NCI-H1436 treated with DMSO at 0.1 percent for 48 hours (cell line): ENCODE data around the gene LPAR3.

ENCODE experiments used
- DNase-seq: peaks from one replicate; lab custom pipeline; 2025; lab: John Stamatoyannopoulos, UW

Gene LPAR3

DNA sequence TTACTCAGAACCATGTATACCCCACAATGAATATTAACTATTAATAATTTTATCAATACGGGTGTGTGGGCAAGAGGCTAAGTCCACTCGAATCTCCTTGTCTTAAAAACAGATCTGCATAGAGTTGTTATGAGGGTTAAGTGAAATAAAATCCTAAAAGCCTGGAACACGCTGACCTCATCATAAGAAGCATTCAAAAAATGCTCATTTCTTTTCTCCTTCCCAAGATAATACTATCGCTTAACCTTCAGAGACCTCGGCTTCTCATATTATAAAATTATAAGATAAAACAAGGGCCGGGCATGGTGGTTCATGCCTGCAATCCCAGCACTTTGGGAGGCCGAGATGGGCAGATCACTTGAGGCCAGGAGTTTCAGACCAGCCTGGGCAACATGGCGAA is 35.1 kb downstream of the LPAR3 start:
- DNase-seq: no peak

DNA sequence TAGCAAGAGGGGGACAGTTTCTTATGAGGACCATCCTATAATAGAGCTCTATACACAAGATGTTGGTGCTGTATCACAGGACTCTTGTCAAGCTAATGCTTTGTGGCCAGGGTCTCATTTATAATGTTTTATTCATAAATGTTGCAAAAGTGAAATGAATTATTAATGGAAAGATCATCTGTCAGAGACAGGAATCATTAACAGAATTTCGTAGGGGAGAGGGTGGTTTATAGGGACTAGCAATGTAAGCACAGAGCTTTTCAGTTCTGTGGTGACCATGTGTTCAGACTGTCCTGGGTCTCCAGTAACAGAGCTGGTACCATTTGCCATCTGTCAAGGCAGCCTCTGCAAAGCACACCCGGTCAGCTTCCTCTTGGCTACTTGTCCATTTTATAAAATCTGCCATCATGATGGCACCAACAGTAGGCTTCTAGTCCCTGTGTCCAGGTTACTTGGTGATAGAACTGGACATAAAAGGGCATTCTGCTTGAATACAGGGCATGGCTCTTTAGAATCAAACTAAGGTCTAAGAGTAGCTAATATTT is 36.2 kb downstream of the LPAR3 start:
- no peak for DNase-seq

DNA sequence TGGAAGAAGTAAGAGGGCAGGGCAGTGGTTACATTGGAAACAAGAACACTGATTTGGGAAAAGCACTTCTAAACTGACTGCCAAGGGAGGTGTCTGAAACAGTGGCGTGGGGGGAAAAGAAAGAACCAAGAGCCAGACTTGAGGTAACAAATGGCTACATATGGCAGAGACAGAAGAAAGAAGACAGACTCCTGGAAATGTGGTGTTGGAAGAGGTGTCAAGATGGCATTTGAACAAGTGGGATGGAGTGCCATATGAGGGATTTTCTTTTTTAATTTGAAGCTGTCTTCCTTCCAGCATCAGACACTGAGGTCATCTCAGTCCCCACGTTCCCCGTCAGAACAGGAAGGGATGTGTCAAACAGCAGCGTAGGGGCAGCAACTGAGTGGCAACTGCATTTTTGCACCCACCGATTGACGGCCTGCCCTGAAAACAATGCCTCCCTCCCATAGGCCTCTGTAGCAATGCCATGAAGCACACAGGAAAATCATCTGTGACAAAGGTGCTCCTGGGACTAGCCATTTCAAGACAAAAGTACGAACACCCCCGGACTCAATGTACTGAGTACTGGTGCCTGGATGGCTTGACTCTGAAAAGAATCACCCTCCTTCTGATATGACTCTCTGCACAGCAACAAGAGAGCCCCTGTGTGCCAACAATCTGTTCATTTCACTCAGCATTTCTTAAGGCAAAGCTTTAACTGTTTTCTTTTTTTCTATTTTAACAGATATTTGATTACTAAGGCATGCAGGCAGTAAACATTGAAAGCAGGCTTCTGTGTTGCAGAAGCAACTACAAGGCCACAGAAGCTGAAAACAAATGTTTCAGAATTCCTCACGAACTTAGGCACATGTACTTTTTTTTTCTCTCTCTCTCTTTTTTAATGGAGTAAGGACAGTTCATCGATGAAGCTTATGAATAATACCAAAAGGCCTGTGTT is 37.0 kb downstream of the LPAR3 start:
- no peak for DNase-seq

DNA sequence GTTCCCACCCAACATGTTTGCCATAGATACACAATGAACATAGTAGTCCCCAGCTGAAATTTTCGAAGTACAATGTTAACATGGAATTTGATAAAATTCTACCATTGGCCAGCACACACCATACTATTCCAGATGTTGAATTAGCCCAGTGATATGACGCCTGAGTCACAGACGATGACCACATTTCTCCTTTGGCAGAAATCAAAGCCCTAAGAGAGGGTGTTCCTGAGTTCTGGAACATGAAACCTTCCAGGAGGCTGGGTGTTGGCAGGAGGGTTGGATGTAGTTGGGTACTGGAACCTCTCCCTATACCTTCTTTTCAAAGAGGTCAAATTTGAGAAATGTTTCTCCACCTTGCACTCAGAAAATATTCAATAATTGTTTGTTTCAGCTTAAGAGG is 37.8 kb downstream of the LPAR3 start:
- no peak for DNase-seq

DNA sequence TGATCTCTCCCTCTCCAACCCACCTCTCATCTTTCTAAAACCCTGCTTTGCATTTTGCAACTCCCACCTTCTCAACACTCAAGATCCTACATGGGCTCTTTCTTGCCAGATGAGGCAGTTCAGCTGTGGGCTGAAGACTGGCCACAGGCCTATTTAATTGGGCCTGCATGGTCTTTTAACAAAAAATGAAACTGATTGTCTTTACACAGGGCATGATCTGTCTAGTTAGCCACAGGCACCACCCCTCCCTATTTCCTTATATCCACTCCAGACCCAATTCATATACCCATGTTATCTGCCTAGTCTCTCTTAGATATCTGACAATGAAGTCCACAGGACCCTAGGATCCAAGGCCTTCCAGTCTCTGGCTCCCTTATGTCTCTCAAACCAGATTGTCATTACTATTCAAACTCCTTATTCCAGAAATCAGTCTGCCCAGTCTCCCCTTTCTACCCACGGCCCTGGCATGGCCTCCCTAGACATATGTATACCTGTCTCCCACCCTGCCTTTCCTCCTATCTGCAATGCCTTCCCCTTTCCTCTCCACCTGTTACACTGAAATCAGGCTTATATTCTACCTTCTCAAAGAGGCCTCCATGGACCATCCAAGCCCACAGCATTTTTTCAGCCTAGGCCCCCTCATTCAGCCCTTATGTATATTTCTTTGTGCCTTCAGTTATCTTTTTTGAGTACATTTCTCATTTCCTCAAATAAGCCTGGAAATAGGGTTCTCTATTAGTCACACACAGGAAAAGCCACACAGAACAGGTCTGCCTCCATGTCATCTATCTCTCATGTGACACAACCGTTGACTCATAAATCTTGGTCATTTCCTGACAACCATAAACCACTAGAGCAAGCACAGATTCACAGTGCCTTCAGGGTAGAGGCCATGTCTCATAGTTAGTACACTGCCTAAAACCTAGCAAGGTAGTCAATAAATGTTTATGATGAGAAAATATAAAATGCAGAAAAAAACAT is 39.0 kb downstream of the LPAR3 start:
- DNase-seq: no peak

DNA sequence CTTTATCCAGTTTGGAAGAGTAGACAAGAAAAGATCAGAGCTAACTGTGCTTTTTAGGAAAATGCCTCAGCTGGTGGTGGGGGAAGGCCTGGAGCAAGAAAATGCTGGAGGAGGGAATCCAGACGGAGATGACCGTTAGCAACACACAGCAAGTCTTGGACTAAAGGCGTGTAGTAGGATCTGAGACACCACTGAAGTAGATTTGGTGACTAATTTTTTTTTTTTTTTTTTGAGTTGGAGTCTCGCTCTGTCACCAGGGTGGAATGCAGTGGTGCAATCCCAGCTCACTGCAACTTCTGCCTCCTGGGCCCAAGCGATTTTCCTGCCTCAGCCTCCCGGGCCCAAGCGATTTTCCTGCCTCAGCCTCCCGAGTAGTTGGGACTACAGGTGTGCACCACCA is 41.2 kb downstream of the LPAR3 start:
- DNase-seq: no peak

DNA sequence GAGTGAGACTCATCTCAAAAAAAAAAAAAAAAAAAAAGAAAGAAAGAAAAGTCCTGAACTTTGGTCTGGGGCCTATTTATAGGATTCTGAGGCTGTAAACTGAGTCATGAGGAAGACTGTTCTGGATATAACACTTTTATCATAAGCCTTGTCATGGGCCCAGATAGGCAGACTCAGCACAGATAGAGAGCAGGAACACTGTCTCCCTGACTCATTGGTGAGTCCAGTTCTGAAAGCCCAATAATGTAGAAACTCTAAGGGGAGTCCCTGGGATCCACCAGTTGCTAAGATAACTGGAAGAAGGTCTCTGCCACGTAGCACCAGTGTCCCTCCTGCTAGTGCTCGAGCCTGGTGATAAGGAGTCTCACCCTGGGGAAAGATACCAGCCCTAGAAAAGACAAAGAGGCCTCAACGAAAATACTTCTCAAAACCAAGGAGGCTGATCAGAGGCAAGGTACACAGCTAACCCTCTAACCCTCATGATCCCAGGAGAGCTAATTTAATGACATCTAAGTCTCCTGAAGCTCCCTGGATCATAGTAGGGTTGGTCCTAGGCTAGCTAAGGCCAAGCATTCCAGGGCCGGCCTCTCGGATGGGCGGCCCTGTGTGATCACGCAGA is 43.5 kb downstream of the LPAR3 start:
- no peak for DNase-seq

DNA sequence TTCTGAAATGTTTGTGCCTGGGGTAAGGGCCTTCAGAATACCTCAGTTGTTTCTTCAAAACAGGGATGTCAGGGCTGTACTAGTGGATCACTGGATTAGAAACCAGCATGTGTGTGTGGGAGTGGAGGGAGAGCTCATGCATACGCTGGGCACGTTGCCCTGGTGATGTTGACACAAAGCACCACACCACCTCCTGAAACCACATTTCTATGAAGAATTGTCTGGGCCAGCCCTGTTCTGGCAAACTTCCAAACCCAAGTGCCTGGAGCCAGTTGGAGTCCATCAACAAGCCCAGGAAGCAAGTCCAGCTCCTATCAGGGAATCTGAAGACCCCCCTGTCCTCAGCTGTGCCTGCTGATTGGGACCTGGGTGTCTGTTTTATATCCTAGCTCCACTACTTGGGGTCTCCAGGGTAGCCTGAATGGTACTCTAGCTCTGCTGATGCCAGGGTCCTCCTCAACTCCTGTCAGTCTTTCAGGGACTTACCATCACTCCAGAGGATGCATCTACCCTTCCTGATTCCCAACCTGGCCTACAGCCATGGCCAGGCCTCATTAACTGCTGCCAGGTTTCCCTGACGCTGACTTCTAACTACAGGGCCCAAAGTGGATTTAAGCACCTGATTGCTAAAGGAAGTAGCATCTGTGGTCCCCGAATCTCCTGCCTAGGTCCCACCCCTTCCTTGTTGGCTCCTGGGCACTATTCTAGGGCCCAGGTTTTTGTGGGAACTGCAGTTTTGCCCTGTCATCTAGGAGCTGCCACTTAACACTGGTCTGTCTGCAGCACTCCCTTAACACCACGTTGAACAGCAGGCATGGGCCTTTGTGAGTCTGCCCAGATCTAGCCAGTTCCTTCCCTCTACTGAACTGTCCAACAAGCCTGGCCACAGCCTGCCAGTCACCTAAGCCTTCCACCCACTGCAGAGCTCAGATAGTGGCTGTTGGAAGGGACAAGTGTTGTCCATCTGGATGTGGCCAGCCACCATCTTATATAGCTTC is 45.5 kb downstream of the LPAR3 start:
- peak; percentile 7 for DNase-seq

DNA sequence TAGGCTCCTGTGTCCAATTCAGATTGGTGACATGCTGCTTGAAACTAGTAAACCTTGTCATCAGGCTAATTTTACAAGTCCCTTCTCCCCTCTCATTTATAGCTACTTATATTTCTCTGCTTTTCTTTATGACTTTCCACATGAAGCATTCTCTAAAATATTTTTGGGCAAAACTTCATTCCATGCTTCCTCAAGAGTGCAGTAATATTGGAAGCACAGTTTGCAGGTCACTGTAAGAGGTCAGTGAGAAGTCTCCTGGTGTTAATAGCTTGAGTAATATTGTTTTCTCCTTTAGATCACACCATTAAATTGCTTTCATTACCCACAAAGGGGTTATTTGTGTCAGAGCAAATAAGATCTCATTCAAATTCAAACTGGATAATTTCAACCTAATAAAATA is 46.6 kb downstream of the LPAR3 start:
- no peak for DNase-seq

DNA sequence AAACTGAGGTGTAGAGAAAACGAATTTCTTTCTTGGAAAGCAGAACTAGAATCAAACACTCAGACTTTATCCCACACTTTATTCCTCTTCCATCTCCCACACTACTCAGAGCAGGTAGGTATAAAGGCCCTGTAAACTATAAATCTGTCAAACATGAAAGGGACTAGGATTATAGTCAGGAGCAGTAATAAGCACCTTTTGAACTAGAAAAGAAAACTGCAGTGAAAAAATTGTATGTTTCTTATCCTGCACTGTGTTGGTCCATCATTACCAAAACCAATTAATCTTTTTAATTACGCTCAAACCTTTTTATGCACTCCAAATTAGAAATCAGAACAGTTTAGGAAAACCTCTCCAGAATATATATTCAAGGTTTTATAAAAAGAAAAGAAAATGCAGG is 47.6 kb downstream of the LPAR3 start:
- DNase-seq: no peak

DNA sequence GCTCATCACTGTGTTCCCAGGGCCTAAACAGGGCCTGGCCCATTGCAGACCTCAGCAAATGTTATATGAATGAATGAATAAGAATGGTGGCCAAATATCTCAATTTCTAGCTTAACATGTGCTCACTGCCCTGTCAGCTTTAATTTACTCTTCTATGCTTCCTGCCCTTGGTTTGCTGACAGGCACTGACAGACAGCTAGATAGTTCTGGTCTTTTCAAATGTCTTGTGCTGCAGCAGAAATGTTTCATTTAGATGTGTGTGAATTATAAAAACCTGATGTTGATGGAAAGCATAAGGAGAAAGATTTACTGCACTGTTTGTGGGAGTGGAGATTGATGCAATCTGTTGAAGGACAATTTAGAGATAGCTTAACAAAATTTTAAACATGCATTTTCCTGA is 48.9 kb downstream of the LPAR3 start:
- DNase-seq: no peak

DNA sequence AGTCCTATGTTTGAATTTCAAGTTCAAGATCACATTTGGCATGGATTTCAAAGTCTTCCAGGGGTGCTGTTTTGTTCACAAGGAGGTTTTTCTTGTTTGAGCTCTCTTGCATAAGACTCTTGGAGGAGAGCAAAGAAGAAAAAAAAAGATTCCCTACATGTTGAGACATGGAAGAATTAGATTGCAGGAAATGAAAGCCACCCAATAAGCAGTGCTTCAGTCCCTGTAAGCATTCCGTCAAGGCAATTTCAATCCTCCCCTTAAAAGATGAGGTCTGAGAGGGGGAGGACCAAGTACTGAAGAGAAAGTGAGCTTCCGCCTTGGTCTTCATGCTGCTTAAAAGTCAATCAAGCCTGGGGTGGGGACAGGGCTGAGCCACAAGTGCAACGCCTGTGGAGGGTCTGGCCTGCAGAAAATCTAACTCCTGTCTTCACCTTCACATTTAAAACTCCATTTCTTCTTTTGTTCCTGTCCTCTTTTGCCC is 50.2 kb downstream of the LPAR3 start:
- no peak for DNase-seq

DNA sequence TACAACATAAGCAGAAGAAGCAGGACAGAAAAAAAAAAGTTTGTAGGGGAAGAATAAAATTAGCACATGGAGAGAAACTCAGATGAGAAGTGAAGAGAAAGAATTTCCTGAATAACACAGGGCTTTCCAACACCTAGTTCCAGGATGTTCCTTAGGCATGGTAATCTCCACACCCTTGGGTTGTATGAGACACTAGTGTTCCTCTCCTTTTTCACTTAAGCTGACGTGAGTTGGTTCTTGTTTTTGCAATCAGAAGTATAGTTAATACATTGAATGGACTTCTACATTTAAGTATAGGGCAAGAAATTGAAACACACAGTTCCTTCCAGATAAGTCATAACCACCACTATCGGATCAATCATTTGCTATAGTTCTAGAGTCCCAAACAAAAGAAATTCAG is 51.0 kb downstream of the LPAR3 start:
- DNase-seq: no peak

DNA sequence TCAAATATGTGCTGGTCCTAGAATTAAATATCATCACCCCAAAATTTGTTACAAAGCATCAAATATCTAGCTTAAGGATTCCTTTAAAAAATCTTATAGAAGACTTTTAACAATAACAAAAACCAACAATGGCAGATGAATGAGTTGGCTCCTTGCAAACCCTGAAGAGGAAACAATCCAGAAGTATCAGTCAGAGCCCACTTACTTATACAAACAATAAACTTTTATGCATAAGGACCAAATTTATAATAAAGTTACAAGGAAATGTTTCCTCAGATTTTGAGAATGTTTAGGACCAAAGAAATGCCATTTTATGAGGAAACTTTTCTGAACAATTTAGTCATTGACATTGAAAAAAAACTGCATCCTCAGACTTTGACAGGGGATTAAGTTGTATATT is 52.7 kb downstream of the LPAR3 start:
- DNase-seq: no peak

DNA sequence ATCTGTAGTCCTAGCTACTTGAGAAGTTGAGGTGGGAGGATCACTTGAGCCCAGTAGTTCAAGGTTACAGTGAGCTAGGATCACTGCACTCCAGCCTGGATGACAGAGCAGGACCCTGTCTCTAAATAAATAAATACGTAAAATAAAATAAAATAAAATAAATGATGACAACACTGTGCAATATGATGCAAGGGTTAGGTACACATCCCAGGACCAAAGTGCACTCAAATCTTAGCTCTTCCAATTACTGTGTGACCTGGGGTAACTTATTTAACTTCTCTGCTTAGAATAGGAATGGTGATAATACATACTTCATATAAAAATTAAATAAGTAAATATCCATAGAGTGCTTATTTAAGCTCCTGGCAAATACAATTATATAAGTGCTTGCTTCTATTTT is 53.5 kb downstream of the LPAR3 start:
- DNase-seq: no peak

DNA sequence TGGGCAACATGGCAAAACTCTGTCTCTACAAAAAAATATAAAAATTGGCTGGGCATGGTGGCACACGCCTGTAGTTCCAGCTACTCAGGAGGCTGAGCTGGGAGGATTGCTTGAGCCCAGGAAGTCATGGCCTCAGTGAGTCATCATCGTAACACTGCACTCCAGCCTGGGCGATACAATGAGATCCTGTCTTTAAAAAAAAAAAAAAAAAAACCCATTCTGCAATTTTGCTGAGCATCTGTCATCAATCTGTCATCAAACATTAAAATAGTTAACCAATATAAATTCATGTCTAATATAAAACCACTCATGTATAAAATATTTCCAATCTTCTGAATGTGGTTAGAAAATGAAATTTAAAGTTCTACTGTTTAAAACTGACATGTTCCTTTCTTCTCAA is 56.9 kb downstream of the LPAR3 start:
- DNase-seq: no peak

DNA sequence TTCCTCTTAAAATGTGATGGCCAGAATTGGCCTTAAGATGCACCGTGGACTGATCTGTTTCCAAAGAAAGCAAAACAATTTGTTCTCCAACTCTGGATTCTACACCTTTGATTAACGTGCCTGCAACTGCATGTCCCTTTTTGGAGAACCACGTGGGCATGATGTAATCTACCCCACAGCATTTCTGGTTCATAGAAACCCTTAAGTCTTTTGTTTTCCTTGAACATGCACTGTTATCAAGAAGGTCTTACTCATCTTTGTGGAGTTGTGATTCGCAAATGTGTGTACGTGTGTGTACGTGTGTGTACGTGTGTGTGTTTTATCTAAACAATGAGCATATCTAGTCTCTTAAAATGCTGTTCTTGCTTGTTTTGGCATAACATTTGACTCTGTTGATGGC is 57.8 kb downstream of the LPAR3 start:
- no peak for DNase-seq

DNA sequence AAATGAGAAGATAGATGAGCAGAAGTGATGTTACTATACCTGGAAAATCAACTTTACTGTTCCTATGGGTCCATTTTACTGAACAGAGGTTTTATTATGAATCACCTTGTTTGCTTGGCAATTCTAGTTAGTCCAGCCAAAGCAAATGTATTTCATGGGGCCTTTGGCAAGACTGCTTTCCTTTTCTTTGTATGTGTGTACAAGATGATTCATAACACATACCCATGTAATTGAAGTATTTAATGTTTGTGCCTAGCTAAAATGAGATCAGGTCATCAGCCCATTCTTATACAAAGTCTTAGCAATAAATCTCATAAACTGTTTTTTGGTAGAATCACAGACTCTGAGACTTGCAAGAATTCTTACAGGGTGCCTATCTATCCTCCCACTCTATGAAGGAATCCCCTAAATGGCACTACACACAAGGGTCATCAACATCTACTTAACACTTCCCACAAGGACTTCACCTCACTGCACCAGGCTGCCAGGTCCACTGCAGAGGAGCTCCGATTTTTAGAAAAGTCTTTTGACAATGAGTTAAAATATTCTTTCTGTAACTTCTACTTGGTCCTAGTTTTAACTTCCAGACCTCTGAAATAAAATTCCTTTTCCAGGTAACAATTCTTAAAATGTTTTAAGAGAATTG is 58.5 kb downstream of the LPAR3 start:
- no peak for DNase-seq

DNA sequence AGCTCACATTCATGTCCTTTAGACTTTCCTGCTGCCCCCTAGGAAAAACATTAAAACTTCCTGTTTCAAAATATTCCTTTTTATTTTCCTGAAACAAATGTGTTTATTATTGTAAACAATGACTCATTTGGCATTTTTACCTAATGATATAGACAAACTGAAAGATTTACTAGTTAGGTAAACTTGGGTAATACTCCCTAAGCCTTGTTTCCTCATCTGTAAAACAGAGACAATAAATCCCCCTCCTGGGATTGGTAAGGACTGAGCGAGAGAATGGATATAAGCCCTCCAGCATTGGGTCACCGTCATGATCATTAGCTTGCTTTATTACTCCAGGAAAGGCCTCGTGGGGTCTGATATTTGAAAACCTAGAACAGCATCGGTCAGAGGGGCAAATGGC is 59.8 kb downstream of the LPAR3 start:
- DNase-seq: no peak

DNA sequence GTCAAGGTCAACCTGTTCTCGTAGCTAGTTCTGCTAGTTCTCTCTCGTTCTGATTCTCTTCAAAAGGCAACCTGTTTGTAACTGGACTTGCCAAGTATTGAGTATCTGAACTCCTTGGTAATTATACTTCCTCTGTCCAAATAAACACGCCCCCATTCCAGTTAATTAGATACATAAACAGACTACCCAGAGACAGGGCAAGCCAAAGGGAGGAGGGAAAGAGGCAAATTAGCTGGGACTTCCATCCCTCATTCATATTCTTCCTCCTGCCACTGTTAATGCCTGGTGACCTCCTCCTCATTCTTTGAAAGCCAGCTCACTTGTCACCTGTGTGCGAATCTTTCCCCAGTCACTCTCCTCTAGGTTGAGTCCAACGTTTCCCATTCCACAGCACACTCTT is 62.9 kb downstream of the LPAR3 start:
- DNase-seq: no peak
